ENCODE results near the gene NKIRAS2.

The NKIRAS2 gene

GRCh38 chr17:41985919-41986318, 34.0 kb upstream of the NKIRAS2 start:
- DNase-seq (ENCODE audit: insufficient read length, low spot score), result no peak
- no peak for TF ChIP-seq CTCF (IDR thresholded peaks at IDR 0.05; ENCODE audit: insufficient read depth, missing control alignments)
- FAIRE-seq, result no peak

GRCh38 chr17:41986634-41987033, 33.3 kb upstream of the NKIRAS2 start:
- DNase-seq (ENCODE audit: insufficient read length, low spot score), result no peak
- no peak for FAIRE-seq
- TF ChIP-seq CTCF (IDR thresholded peaks at IDR 0.05; ENCODE audit: insufficient read depth, missing control alignments), result no peak

GRCh38 chr17:41987642-41988041, 32.2 kb upstream of the NKIRAS2 start:
- DNase-seq (ENCODE audit: insufficient read length, low spot score) (no peak), FAIRE-seq (no peak)
- TF ChIP-seq CTCF (IDR thresholded peaks at IDR 0.05; ENCODE audit: insufficient read depth, missing control alignments), result no peak

GRCh38 chr17:41988418-41988817, 31.5 kb upstream of the NKIRAS2 start:
- TF ChIP-seq CTCF (IDR thresholded peaks at IDR 0.05; ENCODE audit: insufficient read depth, missing control alignments), result no peak
- DNase-seq (ENCODE audit: insufficient read length, low spot score), result no peak
- no peak for FAIRE-seq

GRCh38 chr17:41989702-41990419, 30.0 kb upstream of the NKIRAS2 start:
- FAIRE-seq (no peak), DNase-seq (ENCODE audit: insufficient read length, low spot score) (no peak)
- no peak for TF ChIP-seq CTCF (IDR thresholded peaks at IDR 0.05; ENCODE audit: insufficient read depth, missing control alignments)

GRCh38 chr17:41992576-41992975, 27.3 kb upstream of the NKIRAS2 start:
- FAIRE-seq, result no peak

More at GRCh38 chr17:41992576-41992975, 27.3 kb upstream of the NKIRAS2 start:
- DNase-seq (ENCODE audit: insufficient read length, low spot score), result no peak
- TF ChIP-seq CTCF (IDR thresholded peaks at IDR 0.05; ENCODE audit: insufficient read depth, missing control alignments), result no peak
